ENCODE data around the gene RTP2. TPM values are rescaled to one million over a fixed set of nuclear protein-coding genes. Genes with fewer than 3 reads are reported as not detected.

RTP2 gene
- total RNA-seq, 1 experiment from 2014 or later = not detected

GRCh38 chr3:187679638-187680396 lies 22.5 kb downstream of the RTP2 start:
- no peaks in the 10 kb centered on the region for H3K36me3 ChIP-seq (replicated peaks; ENCODE audit: control insufficient read depth, insufficient read depth, low read length)
- DNase-seq = peak; percentile 69

GRCh38 chr3:187678726-187679268 lies 23.6 kb downstream of the RTP2 start:
- no peaks in the 10 kb centered on the region; the same call in 1 of the 2 replicates for H3K27me3 ChIP-seq (ENCODE audit: control insufficient read depth, insufficient read depth, low read length)
- no peaks in the 10 kb centered on the region for H3K36me3 ChIP-seq (replicated peaks; ENCODE audit: control insufficient read depth, insufficient read depth, low read length)
- H3K4me3 ChIP-seq (ENCODE audit: insufficient read depth, low read depth, low read length) = no peak overlapping the region
- peak; percentile 36 for DNase-seq

More at GRCh38 chr3:187679638-187680396, 22.5 kb downstream of the RTP2 start:
- no peak overlapping the region for H3K4me3 ChIP-seq (ENCODE audit: insufficient read depth, low read depth, low read length)
- H3K27me3 ChIP-seq (ENCODE audit: control insufficient read depth, insufficient read depth, low read length) = no peaks in the 10 kb centered on the region; the same call in 1 of the 2 replicates

GRCh38 chr3:187677604-187678003 lies 24.8 kb downstream of the RTP2 start:
- no peaks in the 10 kb centered on the region; the same call in 1 of the 2 replicates for H3K27me3 ChIP-seq (ENCODE audit: control insufficient read depth, insufficient read depth, low read length)
- no peak overlapping the region for H3K4me3 ChIP-seq (ENCODE audit: insufficient read depth, low read depth, low read length)
- H3K36me3 ChIP-seq (replicated peaks; ENCODE audit: control insufficient read depth, insufficient read depth, low read length) = no peaks in the 10 kb centered on the region
- DNase-seq = no peak

- no peak overlapping the region for H3K4me3 ChIP-seq (ENCODE audit: insufficient read depth, low read depth, low read length)
- no peaks in the 10 kb centered on the region for H3K36me3 ChIP-seq (replicated peaks; ENCODE audit: control insufficient read depth, insufficient read depth, low read length)
- no peak for DNase-seq
- peaks cover 16% of the 10 kb centered on the region for H3K27me3 ChIP-seq (ENCODE audit: control insufficient read depth, insufficient read depth, low read length)
These were observed 29.3 kb downstream of the RTP2 start for GRCh38 chr3:187673012-187673411.

- Histone ChIP-seq H3K27me3 (ENCODE audit: control insufficient read depth, insufficient read depth, low read length) (peaks cover 16% of the 10 kb centered on the region), H3K36me3 (replicated peaks; ENCODE audit: control insufficient read depth, insufficient read depth, low read length) (no peaks in the 10 kb centered on the region), H3K4me3 (ENCODE audit: insufficient read depth, low read depth, low read length) (no peak within 1 kb of the TSS)
- peak; percentile 70 for DNase-seq
These were observed 32.5 kb downstream of the RTP2 start, which contains the start of gene SST for GRCh38 chr3:187669675-187670504. TSS of gene SST (minus strand) at chr3:187670394. CDS start at chr3:187670291, 103 bp downstream.

- Histone ChIP-seq H3K36me3 (replicated peaks; ENCODE audit: control insufficient read depth, insufficient read depth, low read length) (no peaks in the 10 kb centered on the region), H3K27me3 (ENCODE audit: control insufficient read depth, insufficient read depth, low read length) (peaks cover 16% of the 10 kb centered on the region), H3K4me3 (ENCODE audit: insufficient read depth, low read depth, low read length) (no peak overlapping the region)
- DNase-seq = no peak
These were observed 34.8 kb downstream of the RTP2 start for GRCh38 chr3:187667526-187667925.

- no peak overlapping the region for H3K4me3 ChIP-seq (ENCODE audit: insufficient read depth, low read depth, low read length)
- H3K27me3 ChIP-seq (ENCODE audit: control insufficient read depth, insufficient read depth, low read length) = peaks cover 8% of the 10 kb centered on the region
- DNase-seq = no peak
- no peaks in the 10 kb centered on the region for H3K36me3 ChIP-seq (replicated peaks; ENCODE audit: control insufficient read depth, insufficient read depth, low read length)
These were observed 36.5 kb downstream of the RTP2 start for GRCh38 chr3:187665764-187666402.

- Histone ChIP-seq H3K36me3 (replicated peaks; ENCODE audit: control insufficient read depth, insufficient read depth, low read length) (no peaks in the 10 kb centered on the region), H3K4me3 (ENCODE audit: insufficient read depth, low read depth, low read length) (no peak overlapping the region), H3K27me3 (ENCODE audit: control insufficient read depth, insufficient read depth, low read length) (peaks cover 3% of the 10 kb centered on the region; the same call in 1 of the 2 replicates)
- DNase-seq = no peak
These were observed 37.3 kb downstream of the RTP2 start for GRCh38 chr3:187665010-187665409.

- Histone ChIP-seq H3K27me3 (ENCODE audit: control insufficient read depth, insufficient read depth, low read length) (no peaks in the 10 kb centered on the region), H3K4me3 (ENCODE audit: insufficient read depth, low read depth, low read length) (no peak overlapping the region), H3K36me3 (replicated peaks; ENCODE audit: control insufficient read depth, insufficient read depth, low read length) (no peaks in the 10 kb centered on the region)
- DNase-seq = no peak
These were observed 39.4 kb downstream of the RTP2 start for GRCh38 chr3:187662848-187663409.

- Histone ChIP-seq H3K4me3 (ENCODE audit: insufficient read depth, low read depth, low read length) (no peak overlapping the region), H3K36me3 (replicated peaks; ENCODE audit: control insufficient read depth, insufficient read depth, low read length) (no peaks in the 10 kb centered on the region), H3K27me3 (ENCODE audit: control insufficient read depth, insufficient read depth, low read length) (no peaks in the 10 kb centered on the region)
- no peak for DNase-seq
These were observed 41.1 kb downstream of the RTP2 start for GRCh38 chr3:187661267-187661666.

- no peak for DNase-seq
- no peaks in the 10 kb centered on the region; the same call in none of the 2 replicates for H3K27me3 ChIP-seq (ENCODE audit: control insufficient read depth, insufficient read depth, low read length)
These were observed 51.1 kb downstream of the RTP2 start for GRCh38 chr3:187651282-187651681.

More at GRCh38 chr3:187651282-187651681, 51.1 kb downstream of the RTP2 start:
- no peak overlapping the region for H3K4me3 ChIP-seq (ENCODE audit: insufficient read depth, low read depth, low read length)
- H3K36me3 ChIP-seq (replicated peaks; ENCODE audit: control insufficient read depth, insufficient read depth, low read length) = no peaks in the 10 kb centered on the region

All from H7 (cell line).